Measurements from ENCODE around the gene ADAM15. TPM values are rescaled to one million over a fixed set of nuclear protein-coding genes. Genes with fewer than 3 reads are reported as not detected.

ADAM15 gene
- total RNA-seq, 4 donors from 2014 or later = 51.3 to 75.5 (median 65.6) TPM

DNA sequence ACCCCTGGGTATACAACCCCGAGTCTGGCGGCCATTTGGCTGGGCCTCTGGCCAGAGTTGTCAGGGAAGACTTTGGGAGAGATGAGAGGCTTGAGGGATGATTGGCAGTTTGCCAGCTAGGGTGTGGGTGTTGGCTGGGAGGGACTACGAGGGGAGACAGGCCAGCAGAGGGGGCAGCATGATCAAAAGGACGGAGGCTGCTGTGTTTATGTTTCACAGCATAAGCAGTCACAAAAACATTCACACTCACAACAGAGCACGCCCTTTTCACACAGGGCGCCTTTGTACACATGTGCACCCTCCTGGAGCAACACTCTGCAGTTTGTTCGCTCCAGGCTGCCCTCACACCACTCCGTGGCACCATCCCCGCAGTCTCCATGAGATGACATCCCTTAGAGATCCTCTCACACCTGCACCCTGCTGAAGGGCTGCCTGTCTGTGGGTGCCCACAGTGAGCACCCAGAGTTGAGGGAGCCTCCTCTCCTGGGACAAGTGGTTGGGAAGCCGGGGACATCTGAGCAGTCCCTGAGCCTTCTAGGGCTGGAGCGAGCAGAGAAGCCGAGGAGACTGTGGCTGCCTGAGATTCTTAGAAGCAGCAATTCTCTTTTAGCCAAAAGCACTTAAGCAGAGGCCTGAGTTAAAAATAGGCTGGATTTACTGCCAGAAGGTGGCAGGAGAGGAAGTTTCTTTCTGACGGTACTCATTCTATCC, 43.0 kb downstream of the ADAM15 start:
- no peak for DNase-seq
- peak overlapping the region in 2 of 3 donors; percentile 28 to 58 for H3K27ac ChIP-seq
- TF ChIP-seq POLR2A (IDR thresholded peaks at IDR 0.05) (no peak), CTCF (IDR thresholded peaks at IDR 0.05) (peak in 5 of 6 experiments; percentile 7 to 65 (median 56))
- H3K36me3 ChIP-seq = no peaks in the 10 kb centered on the region
- H3K4me1 ChIP-seq = peaks cover 7 to 22% of the 10 kb centered on the region in 2 donors
- no peaks in the 10 kb centered on the region for H3K27me3 ChIP-seq
- WGBS, 2 donors = 13 to 14% methylated on average over 11 to 13 of the region's 13 CpGs
- intact Hi-C loops (cut with DNase I) = loop anchor here (5.0 kb wide), 1 partner anchor 33 kb away; the partner anchor contains the start of gene EFNA1
- H3K4me3 ChIP-seq (replicated peaks in 1 of 3) = no peak overlapping the region
- no peaks in the 10 kb centered on the region for H3K9me3 ChIP-seq

DNA sequence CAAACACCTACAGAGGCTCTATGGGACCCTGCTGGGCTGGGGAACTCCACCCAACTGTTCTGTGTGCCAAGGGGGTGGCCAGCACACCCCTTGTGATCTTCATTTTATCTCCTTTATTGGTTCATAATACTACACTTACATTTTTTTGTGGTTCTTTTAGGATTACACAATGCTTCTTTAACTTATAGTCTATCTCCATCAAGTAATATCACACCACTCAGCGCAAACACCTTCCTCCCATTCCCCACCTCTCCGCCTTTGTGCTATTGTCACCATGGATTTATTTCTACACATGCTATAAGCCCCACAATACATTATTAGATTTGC, 43.5 kb downstream of the ADAM15 start:
- Histone ChIP-seq H3K9me3 (no peaks in the 10 kb centered on the region), H3K4me3 (replicated peaks in 1 of 3) (no peak overlapping the region), H3K27me3 (no peaks in the 10 kb centered on the region), H3K4me1 (peaks cover 7 to 22% of the 10 kb centered on the region in 2 donors), H3K27ac (peak overlapping the region in 2 of 3 donors; percentile 28 to 58), H3K36me3 (no peaks in the 10 kb centered on the region)
- TF ChIP-seq POLR2A (IDR thresholded peaks at IDR 0.05) (no peak), CTCF (IDR thresholded peaks at IDR 0.05) (peak in 2 of 6 experiments; percentile 3 to 16)
- intact Hi-C loops (cut with DNase I) = loop anchor here (5.0 kb wide), 1 partner anchor 33 kb away; the partner anchor contains the start of gene EFNA1
- no peak for DNase-seq
- WGBS, 2 donors = 75 to 87% methylated on average over 2 of the region's 2 CpGs

- DNase-seq = no peak
- no peak overlapping the region for H3K27ac ChIP-seq
- no peaks in the 10 kb centered on the region for H3K27me3 ChIP-seq
- TF ChIP-seq CTCF (IDR thresholded peaks at IDR 0.05) = no peak
- TF ChIP-seq POLR2A (IDR thresholded peaks at IDR 0.05) = no peak
- no peaks in the 10 kb centered on the region for H3K9me3 ChIP-seq
- WGBS, 2 donors = 81 to 86% methylated on average over 7 of the region's 7 CpGs
- H3K36me3 ChIP-seq = no peaks in the 10 kb centered on the region
- no peak overlapping the region for H3K4me3 ChIP-seq (replicated peaks in 1 of 3)
- H3K4me1 ChIP-seq = peaks cover 0 to 4% of the 10 kb centered on the region in 2 donors
- intact Hi-C loops (cut with DNase I) = no loop called here
Measured at GRCh38 chr1:155099331-155099730, 48.2 kb downstream of the ADAM15 start.

GRCh38 chr1:155103325-155103724, 52.2 kb downstream of the ADAM15 start:
- WGBS, 2 donors = 72 to 89% methylated on average over 9 of the region's 9 CpGs
- no peak overlapping the region for H3K4me3 ChIP-seq (replicated peaks in 1 of 3)
- H3K27ac ChIP-seq = no peak overlapping the region
- no peak for DNase-seq
- H3K9me3 ChIP-seq = no peaks in the 10 kb centered on the region
- intact Hi-C loops (cut with DNase I) = no loop called here
- no peak for TF ChIP-seq CTCF (IDR thresholded peaks at IDR 0.05)
- TF ChIP-seq POLR2A (IDR thresholded peaks at IDR 0.05) = no peak
- H3K4me1 ChIP-seq = peaks cover 0 to 5% of the 10 kb centered on the region in 2 donors
- H3K27me3 ChIP-seq = no peaks in the 10 kb centered on the region
- no peaks in the 10 kb centered on the region for H3K36me3 ChIP-seq
